ENCODE measurements around the gene ASCC3.

DNA sequence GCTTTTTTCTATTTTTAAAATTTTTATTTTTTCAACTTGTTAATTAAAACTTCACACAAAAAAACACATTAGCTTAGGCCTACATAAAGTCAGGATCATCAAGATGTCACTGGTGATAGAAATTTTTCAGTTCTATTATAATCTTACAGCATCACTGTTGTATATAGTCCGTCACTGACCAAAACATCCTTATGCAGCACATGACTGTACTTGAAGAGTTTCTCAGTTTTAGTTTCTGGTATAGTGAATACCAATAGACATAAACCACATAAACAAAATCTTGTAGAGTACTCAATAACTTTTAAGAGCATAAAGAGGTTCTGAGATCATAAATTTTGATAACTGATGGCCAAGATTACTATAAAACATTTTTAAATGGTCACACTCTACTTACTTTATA lies 71.8 kb downstream of the ASCC3 start:
- TF ChIP-seq POLR2AphosphoS5 (IDR thresholded peaks at IDR 0.05) (no peak), POLR2A (IDR thresholded peaks at IDR 0.05) (no peak)
- TF ChIP-seq, protein P1, sequence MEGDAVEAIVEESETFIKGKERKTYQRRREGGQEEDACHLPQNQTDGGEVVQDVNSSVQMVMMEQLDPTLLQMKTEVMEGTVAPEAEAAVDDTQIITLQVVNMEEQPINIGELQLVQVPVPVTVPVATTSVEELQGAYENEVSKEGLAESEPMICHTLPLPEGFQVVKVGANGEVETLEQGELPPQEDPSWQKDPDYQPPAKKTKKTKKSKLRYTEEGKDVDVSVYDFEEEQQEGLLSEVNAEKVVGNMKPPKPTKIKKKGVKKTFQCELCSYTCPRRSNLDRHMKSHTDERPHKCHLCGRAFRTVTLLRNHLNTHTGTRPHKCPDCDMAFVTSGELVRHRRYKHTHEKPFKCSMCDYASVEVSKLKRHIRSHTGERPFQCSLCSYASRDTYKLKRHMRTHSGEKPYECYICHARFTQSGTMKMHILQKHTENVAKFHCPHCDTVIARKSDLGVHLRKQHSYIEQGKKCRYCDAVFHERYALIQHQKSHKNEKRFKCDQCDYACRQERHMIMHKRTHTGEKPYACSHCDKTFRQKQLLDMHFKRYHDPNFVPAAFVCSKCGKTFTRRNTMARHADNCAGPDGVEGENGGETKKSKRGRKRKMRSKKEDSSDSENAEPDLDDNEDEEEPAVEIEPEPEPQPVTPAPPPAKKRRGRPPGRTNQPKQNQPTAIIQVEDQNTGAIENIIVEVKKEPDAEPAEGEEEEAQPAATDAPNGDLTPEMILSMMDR (IDR thresholded peaks at IDR 0.05) = no peak

Data from transverse colon (tissue), 4 donors.